HG02610 (cell line): Measurements from ENCODE around the gene CEP170B.
A peak's percentile ranks its signal among the peaks of the same experiment; 100 is the strongest.

Experiments
- ATAC-seq: cut with Tn5 transposase; IDR thresholded peaks from one replicate; pipeline ENCODE4 v1.9.1; 2021; ENCODE audit warnings: mild to moderate bottlenecking, moderate library complexity; ENCODE audit not compliant: unreplicated experiment

Gene CEP170B

DNA sequence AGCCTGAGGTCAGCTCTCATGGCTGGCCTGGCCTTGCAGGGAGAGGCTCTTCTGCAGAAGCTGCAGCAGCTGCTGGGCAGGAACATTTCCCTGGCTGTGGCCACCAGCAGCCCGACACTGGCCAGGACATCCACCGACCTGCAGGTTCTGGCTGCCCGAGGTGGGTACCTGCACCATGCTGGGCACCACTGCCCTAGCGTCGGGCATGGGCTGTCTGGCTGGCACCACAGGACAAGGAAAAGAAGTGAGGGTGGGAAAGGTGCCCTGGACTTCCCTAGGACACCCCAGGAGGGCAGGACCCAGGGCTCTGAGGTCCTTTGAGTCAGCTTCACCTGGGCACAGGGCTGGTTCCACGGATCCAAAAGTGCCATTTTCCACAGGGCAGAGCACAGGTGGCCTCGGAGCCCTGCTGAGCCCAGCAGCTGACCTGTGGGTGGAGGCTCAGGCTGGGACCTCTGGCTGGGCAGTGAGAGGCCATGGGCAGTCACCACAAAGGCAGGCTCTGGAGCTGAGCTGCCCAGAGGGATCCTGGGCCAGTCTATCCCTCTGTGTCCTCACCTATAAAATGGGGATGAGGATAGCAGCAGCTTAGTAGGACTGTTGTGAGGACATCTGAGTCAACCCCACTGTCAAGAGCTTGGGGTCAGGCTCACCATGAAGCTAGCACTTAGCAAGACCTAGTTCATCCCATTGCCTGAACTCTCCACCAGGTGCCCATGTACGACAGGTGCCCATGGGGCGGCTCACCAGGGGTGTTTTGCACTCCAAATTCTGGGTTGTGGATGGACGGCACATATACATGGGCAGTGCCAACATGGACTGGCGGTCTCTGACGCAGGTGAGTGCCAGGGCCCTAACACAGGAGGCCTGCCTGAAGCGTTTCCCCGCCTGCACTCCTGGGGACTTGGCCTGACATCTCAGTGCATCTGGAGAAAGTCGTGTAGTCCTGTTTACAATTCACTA lies 64.5 kb downstream of the CEP170B start:
- ATAC-seq = no peak

DNA sequence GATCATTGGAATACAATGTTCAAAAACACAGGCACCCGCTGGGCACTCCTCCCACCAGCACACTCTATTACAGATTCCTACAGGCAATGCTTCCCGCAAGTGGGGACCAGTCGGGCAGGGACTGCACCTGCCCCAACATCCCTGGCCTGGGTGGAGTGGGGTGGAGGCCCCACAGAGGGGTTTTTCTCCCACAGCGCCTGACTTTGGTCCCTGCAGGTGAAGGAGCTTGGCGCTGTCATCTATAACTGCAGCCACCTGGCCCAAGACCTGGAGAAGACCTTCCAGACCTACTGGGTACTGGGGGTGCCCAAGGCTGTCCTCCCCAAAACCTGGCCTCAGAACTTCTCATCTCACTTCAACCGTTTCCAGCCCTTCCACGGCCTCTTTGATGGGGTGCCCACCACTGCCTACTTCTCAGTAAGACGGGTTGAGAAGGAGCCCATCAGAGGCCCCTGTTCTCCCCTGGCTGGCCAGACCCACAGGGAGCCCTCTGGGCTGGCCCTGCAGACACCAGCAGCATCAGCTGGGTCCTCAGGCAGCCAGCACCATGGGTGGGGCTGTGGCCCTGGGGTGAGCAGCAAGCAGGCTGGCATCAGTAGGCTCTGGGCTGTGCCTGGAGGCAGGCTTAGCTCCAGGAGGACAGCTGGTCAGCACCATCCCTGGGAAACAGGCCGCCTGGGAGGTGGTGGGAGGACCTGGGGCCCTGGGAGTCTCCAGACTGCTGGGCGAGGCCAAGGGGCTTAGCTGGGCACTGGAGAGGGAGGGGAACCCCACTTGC lies 65.6 kb downstream of the CEP170B start:
- no peak for ATAC-seq

- no peak for ATAC-seq
Observed at GRCh38 chr14:104931304-104931770, 66.3 kb downstream of the CEP170B start.

DNA sequence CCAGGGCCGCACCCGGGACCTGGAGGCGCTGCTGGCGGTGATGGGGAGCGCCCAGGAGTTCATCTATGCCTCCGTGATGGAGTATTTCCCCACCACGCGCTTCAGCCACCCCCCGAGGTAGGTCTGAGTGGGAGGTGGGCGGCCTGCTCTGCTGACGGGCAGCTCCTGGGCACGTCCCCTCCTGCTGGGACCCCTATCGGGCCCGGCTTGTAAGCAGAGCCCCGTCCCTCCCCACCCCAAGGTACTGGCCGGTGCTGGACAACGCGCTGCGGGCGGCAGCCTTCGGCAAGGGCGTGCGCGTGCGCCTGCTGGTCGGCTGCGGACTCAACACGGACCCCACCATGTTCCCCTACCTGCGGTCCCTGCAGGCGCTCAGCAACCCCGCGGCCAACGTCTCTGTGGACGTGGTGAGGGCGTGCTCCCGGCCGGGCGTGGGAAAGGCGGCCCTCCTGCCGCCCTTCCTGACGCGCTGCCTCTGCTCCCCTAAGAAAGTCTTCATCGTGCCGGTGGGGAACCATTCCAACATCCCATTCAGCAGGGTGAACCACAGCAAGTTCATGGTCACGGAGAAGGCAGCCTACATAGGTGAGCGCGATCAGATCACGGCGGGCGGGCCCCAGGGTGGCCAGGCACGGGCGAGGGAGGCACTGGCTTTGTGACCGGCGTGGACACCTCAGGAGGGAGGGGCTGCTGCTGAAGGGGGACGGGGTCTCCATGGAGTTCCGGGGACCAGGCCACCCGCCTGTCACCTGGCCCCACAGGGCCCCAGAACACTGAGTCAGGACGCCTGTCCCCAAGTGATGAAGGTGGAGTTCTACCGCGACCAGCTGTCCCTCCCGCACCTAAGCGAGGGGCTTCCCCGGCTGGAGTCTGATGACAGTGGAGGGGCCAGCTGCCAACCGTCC lies 67.0 kb downstream of the CEP170B start:
- no peak for ATAC-seq

- peak; percentile 51 for ATAC-seq
Observed at GRCh38 chr14:104932676-104933631, 67.9 kb downstream of the CEP170B start.

DNA sequence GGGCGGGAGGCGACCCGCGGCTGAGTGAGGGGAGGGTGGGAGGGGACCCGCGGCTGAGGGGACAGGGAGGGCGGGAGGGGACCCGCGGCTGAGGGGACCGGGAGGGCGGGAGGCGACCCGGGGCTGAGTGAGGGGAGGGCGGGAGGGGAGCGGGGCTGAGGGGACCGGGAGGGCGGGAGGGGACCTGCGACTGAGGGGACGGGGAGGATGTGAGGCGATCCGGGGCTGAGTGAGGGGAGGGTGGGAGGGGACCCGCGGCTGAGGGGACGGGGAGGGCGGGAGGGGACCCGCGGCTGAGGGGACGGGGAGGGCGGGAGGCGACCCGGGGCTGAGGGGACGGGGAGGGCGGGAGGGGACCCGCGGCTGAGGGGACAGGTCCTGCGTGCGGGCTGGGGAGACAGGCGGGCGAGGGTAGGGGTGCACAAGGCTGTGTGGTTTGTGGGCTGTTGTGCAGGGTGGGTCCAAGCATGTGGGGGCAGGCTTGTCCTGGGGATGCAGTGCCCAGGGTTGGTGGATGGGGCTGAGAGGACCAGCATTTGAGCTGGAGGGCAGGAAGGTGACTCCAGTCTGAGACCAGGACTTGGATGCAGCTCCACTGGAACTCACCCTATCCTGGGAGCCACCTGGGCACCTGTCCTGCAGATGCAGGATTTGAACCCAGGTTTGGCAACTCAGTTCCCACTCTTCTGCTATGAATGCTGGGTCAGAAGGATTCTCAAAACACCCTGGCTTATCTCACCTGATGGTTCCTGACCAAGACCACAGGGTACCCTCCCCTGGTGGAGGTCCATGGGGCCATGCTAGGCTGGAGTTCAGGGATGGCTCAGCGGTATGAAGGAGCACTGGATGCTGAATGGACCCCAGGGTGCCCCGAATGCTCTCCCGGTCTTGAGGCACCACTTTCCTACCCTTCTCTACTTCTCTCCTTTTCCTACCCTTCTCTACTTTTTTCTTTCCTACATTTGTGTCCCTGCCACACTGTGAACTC lies 69.0 kb downstream of the CEP170B start:
- no peak for ATAC-seq

GRCh38 chr14:104935026-104935650 lies 70.1 kb downstream of the CEP170B start:
- ATAC-seq = no peak

DNA sequence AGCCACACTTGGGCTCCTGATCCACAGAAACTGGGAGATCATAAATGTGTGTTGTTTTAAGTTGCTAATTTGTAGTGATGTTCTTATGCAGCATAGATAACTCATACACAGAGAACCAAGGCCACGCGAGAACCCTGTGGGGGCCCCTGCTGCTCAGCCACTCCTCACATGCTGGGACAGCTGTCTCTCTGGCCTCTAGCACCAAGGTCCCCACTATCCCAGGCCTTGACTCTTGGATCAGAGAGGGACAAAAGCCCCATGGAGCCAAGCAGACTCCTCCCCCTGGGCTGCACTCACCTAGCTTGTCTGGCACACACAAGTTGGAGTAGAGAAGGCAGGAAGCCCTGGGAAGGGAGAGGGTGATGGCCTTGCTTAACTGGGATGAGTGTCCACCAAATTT lies 70.9 kb downstream of the CEP170B start:
- ATAC-seq = no peak

GRCh38 chr14:104936361-104937155 lies 71.5 kb downstream of the CEP170B start:
- no peak for ATAC-seq

DNA sequence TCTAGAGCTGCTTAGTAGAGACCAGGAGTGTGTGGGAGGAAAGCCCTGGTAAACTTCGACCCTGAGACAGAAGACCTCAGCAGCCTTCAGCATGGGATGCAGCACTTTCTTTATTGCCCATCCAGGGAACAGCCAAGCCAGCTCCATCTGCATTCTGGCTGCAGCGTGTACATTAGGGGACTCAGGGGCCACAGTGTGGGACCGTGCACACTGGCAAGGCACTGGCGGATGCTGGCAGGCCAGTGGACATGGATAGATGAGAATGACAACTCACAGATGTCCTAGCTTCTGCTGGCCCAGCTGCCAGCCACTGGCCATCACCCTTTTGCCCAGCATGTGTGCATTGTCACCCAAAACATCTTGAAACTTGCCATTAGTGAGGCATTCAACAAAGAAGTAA lies 72.1 kb downstream of the CEP170B start:
- no peak for ATAC-seq

- ATAC-seq = no peak
Observed at GRCh38 chr14:104937694-104938365, 72.8 kb downstream of the CEP170B start.

DNA sequence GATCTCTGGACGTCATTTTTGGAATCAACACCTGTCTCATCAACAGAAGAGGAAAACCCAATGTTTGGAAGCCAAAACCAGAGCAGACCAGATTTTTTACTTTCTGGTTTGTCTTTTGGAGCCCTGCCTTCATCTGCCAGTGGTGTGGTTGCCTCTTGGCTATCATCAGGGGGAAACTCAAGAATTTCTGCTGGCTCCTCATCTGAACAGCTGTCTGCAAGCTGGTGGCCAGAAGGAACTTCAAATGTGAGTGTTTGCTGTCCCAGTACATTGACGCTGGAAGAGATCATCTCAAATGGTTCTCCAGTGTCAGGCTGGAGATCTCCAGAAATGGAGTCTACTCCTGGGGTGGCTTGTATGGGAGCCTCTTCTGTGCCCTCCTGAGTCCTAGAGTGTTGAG lies 73.4 kb downstream of the CEP170B start:
- ATAC-seq = no peak

GRCh38 chr14:104938960-104939359 lies 73.9 kb downstream of the CEP170B start:
- no peak for ATAC-seq

GRCh38 chr14:104939666-104940410 lies 74.8 kb downstream of the CEP170B start:
- ATAC-seq = no peak

- no peak for ATAC-seq
Observed at GRCh38 chr14:104940526-104941150, 75.6 kb downstream of the CEP170B start.
